Hematopoietic multipotent progenitor cell treated with erythropoietin and hydrocortisone succinate and interleukin-3 and kit ligand, for 15 days (in vitro differentiated cells): Measurements from ENCODE around the gene LKAAEAR1.

Experiments
- DNase-seq: peaks from one replicate; pipeline ENCODE4 v3.0.0-alpha.2; 2015; ENCODE audit warnings: low spot score

Gene LKAAEAR1

DNA sequence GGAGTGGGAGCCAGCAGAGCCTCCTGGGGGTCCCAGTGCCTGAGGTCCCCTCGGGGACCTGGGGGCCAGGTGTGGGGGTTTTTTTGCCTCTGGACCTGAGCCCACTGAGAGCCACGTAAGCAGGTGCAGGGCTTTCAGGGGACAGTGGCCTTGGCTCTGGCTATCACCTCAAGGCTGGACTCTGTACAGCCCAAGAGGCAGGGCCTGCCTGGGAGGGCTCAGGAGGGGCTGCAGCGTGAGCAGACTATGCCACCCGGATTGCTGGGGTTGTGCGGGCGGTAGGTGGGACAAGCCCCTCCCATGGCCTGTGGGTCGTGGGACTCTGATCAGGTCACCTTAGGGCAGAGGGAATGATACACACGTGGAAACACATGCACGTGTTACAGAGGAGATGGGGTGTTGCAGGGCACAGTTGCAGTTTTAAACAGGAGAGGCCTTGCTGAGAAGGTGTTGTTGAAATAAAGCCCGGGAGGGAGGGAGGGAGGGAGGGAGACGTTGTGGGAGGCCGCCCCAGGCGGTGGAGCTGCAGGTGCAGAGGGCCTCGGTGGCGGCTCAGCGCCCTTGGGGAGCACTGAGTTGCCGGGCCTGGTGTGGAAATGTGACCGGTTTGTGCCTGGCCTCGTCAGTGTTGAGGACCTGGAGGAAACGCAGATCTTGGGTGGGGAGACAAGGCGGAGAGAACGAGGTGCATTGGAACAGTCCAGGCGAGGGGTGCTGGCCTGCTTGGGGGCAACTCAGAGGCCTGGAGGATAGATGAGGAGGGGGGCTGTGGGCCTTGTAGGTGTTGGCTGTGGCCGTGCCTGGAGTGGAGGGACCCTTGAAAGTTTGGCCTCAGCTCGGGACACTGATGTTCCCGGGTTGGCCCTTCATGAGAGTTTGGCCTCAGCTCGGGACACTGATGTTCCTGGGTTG is 18.9 kb downstream of the LKAAEAR1 start:
- DNase-seq: no peak

DNA sequence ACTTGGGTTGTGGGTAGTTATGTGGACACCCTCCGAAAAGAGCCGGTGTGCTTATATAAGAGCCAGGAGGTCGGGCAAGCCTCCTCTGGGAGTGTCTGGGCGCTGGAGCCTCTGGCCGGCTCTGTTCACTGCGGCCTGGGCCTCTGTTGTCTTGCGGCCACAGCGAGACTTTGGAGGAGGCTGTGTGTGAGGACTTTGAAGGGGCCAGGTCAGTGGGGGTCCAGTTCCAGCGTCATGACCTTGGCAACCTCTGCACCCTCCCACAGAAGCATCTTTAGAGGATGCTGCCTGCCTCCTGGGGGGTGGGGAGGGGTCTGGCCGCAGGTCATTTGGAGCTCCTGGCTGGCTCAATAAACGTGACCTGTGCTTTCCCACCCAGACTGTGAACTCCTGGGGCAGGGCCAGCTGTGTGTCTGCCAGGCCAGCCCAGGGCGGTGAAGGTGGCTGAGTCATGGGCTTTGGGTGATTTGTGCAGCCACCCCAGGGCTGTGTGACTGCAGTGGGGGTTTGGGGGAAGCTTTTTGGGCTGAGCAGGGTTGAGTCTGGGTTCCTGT is 20.0 kb downstream of the LKAAEAR1 start:
- DNase-seq: no peak

GRCh38 chr20:64063389-64064144 is 20.6 kb downstream of the LKAAEAR1 start:
- DNase-seq: no peak

- DNase-seq: peak; percentile 85
Observed at GRCh38 chr20:64062596-64063388, 21.4 kb downstream of the LKAAEAR1 start, which contains the start of gene TCEA2. Gene TCEA2 (plus strand): TSS chr20:64063198. CDS start chr20:64063313, 115 bp downstream.

- DNase-seq: no peak
Observed at GRCh38 chr20:64062276-64062595, 22.0 kb downstream of the LKAAEAR1 start.

- DNase-seq: no peak
Observed at GRCh38 chr20:64058536-64058935, 25.7 kb downstream of the LKAAEAR1 start.

- peak; percentile 54 for DNase-seq
Observed at GRCh38 chr20:64057628-64058498, 26.3 kb downstream of the LKAAEAR1 start.

DNA sequence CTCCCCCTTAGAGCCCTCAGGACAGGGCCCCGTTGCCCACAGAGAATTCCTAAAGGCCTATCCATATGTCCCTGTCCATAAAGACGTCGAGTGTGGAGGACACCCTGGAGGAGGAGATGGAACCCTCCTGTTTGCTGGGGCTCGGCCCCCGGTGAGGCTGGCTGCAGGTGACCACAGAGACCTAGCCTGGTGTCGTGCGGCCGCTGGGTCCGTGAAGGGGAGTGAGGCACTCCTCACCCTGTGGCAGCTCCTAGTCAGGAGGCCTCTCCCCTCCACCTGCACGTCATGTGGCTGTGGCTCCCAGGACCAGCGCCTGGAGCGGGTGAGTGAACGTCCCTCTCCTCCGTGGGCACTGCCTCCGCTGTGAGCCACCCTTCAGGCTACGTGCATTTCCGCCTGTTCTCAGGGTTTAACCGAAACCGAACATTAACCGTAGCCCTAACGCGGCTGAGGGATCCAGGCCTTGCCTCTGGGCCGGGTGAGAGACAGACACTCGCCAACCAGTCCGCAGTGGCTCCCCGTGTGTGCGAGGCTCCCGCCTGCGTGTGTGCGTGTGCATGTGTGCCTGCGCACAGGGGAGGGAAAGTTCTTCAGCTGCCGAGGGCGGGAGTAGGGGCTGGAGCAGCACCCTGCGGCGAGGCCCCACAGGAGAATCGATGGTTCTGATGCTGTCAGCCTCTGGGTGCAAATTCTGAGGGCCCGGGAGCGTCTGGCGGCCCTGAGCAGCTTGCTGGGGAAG is 27.1 kb downstream of the LKAAEAR1 start:
- no peak for DNase-seq

DNA sequence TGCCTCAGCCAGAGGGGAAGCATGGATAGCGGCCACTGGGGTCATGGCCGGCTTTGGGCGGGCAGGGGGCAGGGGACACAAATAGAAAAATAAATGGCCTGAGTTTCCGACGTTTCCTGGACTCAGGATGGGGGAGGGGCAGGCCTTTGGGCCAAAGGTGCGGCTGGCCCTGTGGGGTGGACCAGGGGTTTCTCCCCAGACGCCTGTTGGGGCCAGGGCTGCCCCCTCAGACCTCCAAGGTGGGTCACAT is 27.6 kb downstream of the LKAAEAR1 start:
- DNase-seq: no peak

GRCh38 chr20:64055893-64056638 is 28.1 kb downstream of the LKAAEAR1 start:
- no peak for DNase-seq

GRCh38 chr20:64055396-64055892 is 28.8 kb downstream of the LKAAEAR1 start:
- DNase-seq: no peak

DNA sequence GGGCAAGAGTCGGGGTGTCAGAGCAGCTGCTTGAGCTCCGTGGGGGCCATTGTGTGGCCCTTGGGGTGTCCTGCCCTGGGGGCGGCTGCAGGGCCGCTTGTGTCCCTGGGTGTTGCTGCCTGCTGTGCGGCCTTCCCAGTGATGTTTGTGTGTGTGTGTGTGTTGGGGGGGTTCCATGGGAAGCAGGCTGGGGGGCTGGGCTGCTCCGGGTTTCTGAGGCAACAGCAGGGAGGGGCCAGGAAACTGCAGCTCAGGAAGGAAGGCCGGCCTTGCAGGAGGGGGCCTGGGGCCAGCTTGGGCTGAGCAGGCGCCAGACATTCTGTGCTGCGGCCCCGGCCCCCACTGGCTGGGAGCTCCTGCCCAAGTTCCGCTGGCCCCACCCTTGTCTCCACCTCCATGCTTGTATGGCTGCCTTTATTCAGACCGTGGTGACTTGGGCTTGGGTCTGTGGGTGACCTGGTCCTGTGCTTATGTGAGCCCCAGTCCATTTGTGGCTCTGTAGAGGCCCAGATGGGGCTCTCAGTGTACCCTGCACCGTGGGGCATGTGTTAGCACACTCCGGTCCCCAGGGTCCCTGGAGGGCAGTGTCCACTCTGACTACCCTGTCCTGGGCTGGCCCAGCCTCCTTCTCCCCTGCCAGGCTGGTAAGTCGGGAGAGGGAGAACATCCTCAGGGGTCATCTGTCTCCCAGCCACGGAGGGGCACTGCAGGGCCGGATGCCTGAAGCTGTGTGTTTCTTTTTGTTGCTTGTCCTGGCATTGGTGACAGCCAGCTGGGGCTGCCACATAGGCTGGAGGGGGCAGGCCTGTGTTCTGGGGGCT is 30.1 kb downstream of the LKAAEAR1 start:
- DNase-seq: no peak

DNA sequence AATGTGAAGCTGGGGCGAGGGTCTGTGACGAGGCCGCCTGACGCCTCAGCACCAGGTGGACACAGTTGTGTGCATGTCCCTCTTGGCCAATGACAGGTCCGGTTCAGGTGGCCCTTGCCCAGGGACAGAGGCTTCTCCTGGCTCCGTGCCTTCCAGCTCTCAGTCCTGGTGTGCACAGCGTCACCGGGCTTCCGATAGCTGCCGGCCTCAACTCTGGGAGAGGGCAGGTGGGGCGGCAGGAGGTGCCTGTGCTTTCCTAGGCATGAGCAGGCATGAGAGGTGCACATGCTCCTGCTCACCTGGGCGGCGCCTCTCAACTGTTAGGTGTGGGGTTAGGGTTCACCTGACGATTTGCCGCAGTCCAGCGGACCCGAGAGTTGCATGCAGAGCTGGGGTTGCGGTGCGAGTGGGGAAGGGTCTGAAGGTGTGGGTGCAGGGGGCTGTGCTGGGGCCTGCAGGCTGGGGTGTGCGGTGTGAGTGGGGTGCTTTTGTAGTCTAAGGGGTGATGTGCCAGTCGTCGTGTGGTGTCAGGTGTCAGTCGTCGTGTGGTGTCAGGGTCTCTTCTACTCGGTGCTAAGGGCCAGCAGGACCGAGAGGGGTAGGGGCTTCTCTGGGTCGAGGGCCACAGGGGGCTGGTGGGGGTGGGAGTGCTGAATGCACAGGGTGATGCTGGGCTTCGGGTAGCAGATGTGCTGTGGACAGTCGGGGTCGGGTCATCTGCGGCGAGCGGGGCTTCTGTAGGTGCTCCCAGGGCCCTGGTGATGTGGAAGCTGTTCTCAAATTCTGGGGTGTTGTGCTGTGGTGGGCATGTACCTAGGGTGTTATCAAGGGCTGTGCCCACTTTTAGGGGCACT is 31.0 kb downstream of the LKAAEAR1 start:
- DNase-seq: no peak

DNA sequence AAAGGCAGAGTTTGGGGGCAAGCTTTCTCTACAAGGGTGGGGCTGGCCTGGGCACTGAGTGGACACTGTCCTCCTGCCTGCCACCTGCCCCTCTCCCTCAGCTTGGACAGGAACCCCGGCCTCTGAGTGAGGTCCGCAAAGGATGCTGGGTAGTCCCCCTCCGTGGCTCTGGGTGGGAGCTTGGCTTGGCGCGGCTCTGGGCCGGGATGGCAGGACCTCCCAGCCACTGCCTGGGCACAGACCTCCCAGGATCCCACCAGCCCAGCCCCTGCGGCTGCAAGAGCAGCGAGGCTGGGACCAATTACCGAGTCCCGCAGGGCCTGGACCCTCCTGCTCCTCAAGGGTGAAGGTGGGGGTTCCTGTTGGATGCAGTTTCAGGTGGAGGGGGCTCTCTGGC is 31.9 kb downstream of the LKAAEAR1 start:
- no peak for DNase-seq

DNA sequence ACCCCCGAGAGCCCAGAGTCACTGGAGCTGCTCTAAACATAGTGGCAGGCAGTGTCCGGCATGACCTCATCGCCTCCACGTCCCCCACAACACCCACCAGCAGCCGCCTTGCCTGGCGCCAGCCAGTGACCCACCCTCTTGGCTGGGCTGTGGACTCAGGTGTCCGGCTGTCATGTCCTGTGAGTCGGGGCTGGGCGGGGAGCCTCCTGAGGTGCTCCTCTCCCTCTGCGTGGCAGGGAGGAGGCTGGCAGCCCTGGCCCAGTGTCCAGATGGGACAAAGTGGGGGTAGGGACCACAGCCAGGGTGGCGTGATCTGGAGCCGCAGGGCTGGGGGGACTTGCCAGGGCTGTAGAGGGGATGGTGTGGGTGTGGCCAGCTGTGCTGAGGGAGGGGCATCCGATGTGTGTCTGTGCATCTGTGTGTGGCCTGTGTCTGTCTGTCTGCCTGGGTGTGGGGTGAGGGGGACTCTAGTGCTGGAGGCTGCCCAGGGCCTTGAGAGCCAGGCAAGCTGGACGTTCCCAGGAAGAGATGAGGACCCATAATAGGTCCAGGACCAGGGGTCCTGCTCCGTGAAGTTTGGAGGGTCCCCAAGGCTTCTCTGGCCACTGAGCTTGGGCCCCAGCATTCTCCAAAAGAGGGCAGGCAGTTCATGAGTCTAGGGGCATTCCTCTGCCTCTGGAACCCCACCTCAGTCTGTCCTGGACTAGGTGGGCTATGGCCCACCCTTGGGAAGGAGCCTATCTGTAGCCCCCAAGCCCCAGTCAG is 32.5 kb downstream of the LKAAEAR1 start:
- DNase-seq: no peak

GRCh38 chr20:64051033-64051452 is 33.2 kb downstream of the LKAAEAR1 start:
- DNase-seq: no peak
